K562 (cell line): Measurements from ENCODE around the gene CACNA2D3. TPM values are rescaled to one million over a fixed set of nuclear protein-coding genes. Genes with fewer than 3 reads are reported as not detected.

Experiments
- ATAC-seq: fragments of 200-7000 bp; cut with Tn5 transposase; 3 replicates; pipeline ENCODE4 v1.9.1; 2020; ENCODE audit warnings: moderate library complexity
- BruUV-seq: library from RNA; stranded (reverse); fragments of 400-500 nt; replicated peaks from 2 replicates; lab custom pipeline; 2021; lab: Mats Ljungman, UMichigan
- CTCF ChIA-PET: fragments of 300-600 bp; formaldehyde crosslinking; extraction: SDS; loops from one replicate; lab custom pipeline; 2021; ENCODE audit warnings: low intra/inter-chr PET ratio; lab: Yijun Ruan, JAX
- POLR2A ChIA-PET: fragments of 300-600, 350-650 bp; sonication (Branson Sonifier 250); formaldehyde crosslinking; extraction: SDS; loops from one replicate; lab custom pipeline; 2021; ENCODE audit warnings: antibody characterized with exemption, inconsistent platforms; lab: Yijun Ruan, JAX
- DNase-seq, 4 experiments: peaks; one replicate each; pipeline versions ENCODE4 v3.0.0 to v3.0.0-alpha.2; 2011 to 2018; ENCODE audit warnings: low spot score in 3 of 4, mixed read lengths in 3 of 4; ENCODE audit errors: extremely low read depth in 1 of 4
- FAIRE-seq: peaks from 2 replicates; lab custom pipeline; 2011; peaks lifted over from hg19 to GRCh38; lab: Jason Lieb, UNC
- H2AFZ ChIP-seq: 2 replicates; pipeline ENCODE4 v1.6.0; 2011; ENCODE audit warnings: low read depth, low read length, control low read depth, inconsistent platforms
- H3K27ac ChIP-seq: fragments of 200-600 bp; 3 replicates; pipeline ENCODE4 v1.8.0; 2011; ENCODE audit warnings: low read depth, mild to moderate bottlenecking, control low read depth, inconsistent platforms, low read length, moderate library complexity, mixed read lengths; ENCODE audit errors: extremely low read depth
- H3K27me3 ChIP-seq, 2 experiments: fragments of 300-600 bp in 1 of 2; 2 replicates in 1 of 2; 3 replicates in 1 of 2; pipeline versions ENCODE4 v1.6.0 to v1.8.0; 2011; ENCODE audit warnings: inconsistent platforms in 2 of 2, low read length in 2 of 2, mild to moderate bottlenecking in 1 of 2, mixed read lengths in 1 of 2, moderate library complexity in 1 of 2; ENCODE audit not compliant: control insufficient read depth in 2 of 2, insufficient read depth in 2 of 2
- H3K36me3 ChIP-seq: fragments of 300-600 bp; 3 replicates; pipeline ENCODE4 v1.8.0; 2011; ENCODE audit warnings: mild to moderate bottlenecking, low read length, inconsistent platforms; ENCODE audit not compliant: control insufficient read depth, insufficient read depth
- H3K4me1 ChIP-seq, 2 experiments: fragments of 200-600 bp in 1 of 2; replicated peaks in 1 of 2; 2 replicates in 1 of 2; 3 replicates in 1 of 2; pipeline versions ENCODE4 v1.5.1 to v1.8.0; 2011; ENCODE audit warnings: inconsistent platforms in 2 of 2, low read length in 2 of 2, mild to moderate bottlenecking in 1 of 2, mixed read lengths in 1 of 2, moderate library complexity in 1 of 2; ENCODE audit not compliant: control insufficient read depth in 2 of 2, insufficient read depth in 2 of 2
- H3K4me2 ChIP-seq: 2 replicates; pipeline ENCODE4 v1.6.1; 2011; ENCODE audit warnings: low read length, control low read depth, inconsistent platforms, mixed read lengths; ENCODE audit not compliant: insufficient read depth
- H3K4me3 ChIP-seq: fragments of 200-600 bp; sonication (generic), shearing (Covaris generic); 2 replicates; pipeline ENCODE4 v1.5.1; 2016; ENCODE audit warnings: control low read depth, inconsistent platforms
- H3K79me2 ChIP-seq: fragments of 200-600 bp; 3 replicates; pipeline ENCODE4 v1.8.0; 2011; ENCODE audit warnings: low read length, inconsistent platforms; ENCODE audit not compliant: control insufficient read depth, insufficient read depth
- H3K9ac ChIP-seq, 2 experiments: 2 replicates each; pipeline versions ENCODE4 v1.6.0 to v1.6.1; 2011; ENCODE audit warnings: low read depth in 2 of 2, low read length in 2 of 2, control low read depth in 1 of 2, inconsistent platforms in 1 of 2, mild to moderate bottlenecking in 1 of 2, mixed read lengths in 1 of 2; ENCODE audit not compliant: insufficient read depth in 1 of 2
- H3K9me1 ChIP-seq: one replicate; pipeline ENCODE4 v1.6.0; 2011; ENCODE audit warnings: inconsistent platforms, mild to moderate bottlenecking, low read length, moderate library complexity; ENCODE audit not compliant: control insufficient read depth, insufficient read depth
- H3K9me3 ChIP-seq: replicated peaks from 2 replicates; pipeline ENCODE4 v1.5.1; 2011; ENCODE audit warnings: low read depth, low read length, inconsistent platforms; ENCODE audit not compliant: control insufficient read depth, insufficient read depth
- H4K20me1 ChIP-seq: replicated peaks from 2 replicates; pipeline ENCODE4 v1.6.1; 2011; ENCODE audit warnings: low read length, inconsistent platforms, mixed read lengths; ENCODE audit not compliant: control insufficient read depth, insufficient read depth
- BACH1 ChIP-seq: fragments of 200-800 bp; sonication (Bioruptor generic); IDR thresholded peaks from 2 replicates; pipeline ENCODE4 v1.6.1; 2016; ENCODE audit warnings: missing genetic modification characterization, missing compliant biosample characterization
- CSDE1 ChIP-seq, 2 experiments: fragments of 450-650 bp; IDR thresholded peaks; 2 replicates each; pipeline ENCODE4 v1.6.1; 2016; ENCODE audit warnings: mild to moderate bottlenecking in 1 of 2
- FOXP1 ChIP-seq: sonication (generic); formaldehyde crosslinking; IDR thresholded peaks from 2 replicates; pipeline ENCODE4 v1.8.0; 2022; ENCODE audit warnings: mild to moderate bottlenecking, missing genetic modification reagents
- NFE2 ChIP-seq: IDR thresholded peaks from 2 replicates; pipeline ENCODE4 v1.6.1; 2014; ENCODE audit warnings: antibody characterized with exemption, low read depth
- RBM15 ChIP-seq: fragments of 200-400 bp; formaldehyde crosslinking; IDR thresholded peaks from 2 replicates; pipeline ENCODE4 v1.6.1; 2018; ENCODE audit warnings: mild to moderate bottlenecking, low read length, moderate library complexity; ENCODE audit not compliant: insufficient read depth
- SOX6 ChIP-seq: fragments of 450-650 bp; IDR thresholded peaks from 2 replicates; pipeline ENCODE4 v1.6.1; 2014; ENCODE audit warnings: mild to moderate bottlenecking
- STAT5A ChIP-seq: IDR thresholded peaks from 2 replicates; pipeline ENCODE4 v1.6.1; 2012; ENCODE audit warnings: low read length, inconsistent platforms, borderline replicate concordance
- ZKSCAN8 ChIP-seq: fragments of 200-800 bp; sonication (Bioruptor generic); IDR thresholded peaks from 2 replicates; pipeline ENCODE4 v1.6.1; 2016; ENCODE audit warnings: missing genetic modification characterization, missing compliant biosample characterization
- ZNF507 ChIP-seq: conservative IDR thresholded peaks from 2 replicates; pipeline ENCODE4 v1.6.1; 2017; ENCODE audit warnings: missing genetic modification characterization, missing compliant biosample characterization
- ZNF57 ChIP-seq: fragments of 450-650 bp; formaldehyde crosslinking; IDR thresholded peaks from 2 replicates; pipeline ENCODE4 v1.4.0; 2020; ENCODE audit warnings: mild to moderate bottlenecking, moderate library complexity
- ZZZ3 ChIP-seq: fragments of 450-650 bp; IDR thresholded peaks from 2 replicates; pipeline ENCODE4 v1.6.1; 2016; ENCODE audit warnings: antibody characterized with exemption, mild to moderate bottlenecking, moderate library complexity
- WGBS: fragments of 100-300 bp; shearing (Covaris generic); methylation state at CpG from one replicate; pipeline ENCODE4 v1.1.6; 2016; ENCODE audit warnings: low coverage, mixed read lengths; ENCODE audit not compliant: insufficient coverage; ENCODE audit errors: missing lambda C conversion rate; 5-methylcytosine and 5-hydroxymethylcytosine counted together
- in situ Hi-C: fragments of 300-500 bp; cut with MboI; formaldehyde crosslinking; loops from 4 replicates; pipeline ENCODE4 v1.15.0; 2018; ENCODE audit warnings: inconsistent platforms, mixed read lengths
- intact Hi-C: fragments of 100-400 bp; cut with micrococcal nuclease; formaldehyde crosslinking; loops from 2 replicates; pipeline ENCODE4 v1.14.2; 2022
- polyA plus RNA-seq, 8 experiments: library from polyadenylated mRNA; depleted of rRNA in 4 of 8; stranded (reverse) in 5 of 8; unstranded in 3 of 8; fragments of >200 nt; fragmentation: Nextera tagmentation in 2 of 8; fragmentation: Illumina TruSeq in 1 of 8; extraction: Ambion mirVana in 2 of 8; extraction: Trizol in 1 of 8; gene quantifications; 2 replicates each; pipeline versions ENCODE4 v1.2.1 to v1.2.3, GENCODE V29; 2011 to 2014; ENCODE audit warnings: inconsistent platforms in 1 of 8, missing spikeins in 1 of 8
- total RNA-seq, 7 experiments: library from RNA; depleted of rRNA in 6 of 7; stranded (reverse); fragments of >200 nt in 6 of 7; fragmentation: Illumina TruSeq in 2 of 7; extraction: Trizol in 2 of 7; gene quantifications; 2 replicates each; pipeline versions ENCODE4 v1.2.1 to v1.2.3, GENCODE V29; 2011 to 2021; ENCODE audit warnings: low replicate concordance in 1 of 7
- TF ChIP-seq, protein P1 (sequence below): fragments of 250-450 bp; sonication (Bioruptor Pico); IDR thresholded peaks from 2 replicates; pipeline ENCODE4 v1.9.0; 2021; ENCODE audit warnings: mild to moderate bottlenecking, inconsistent platforms
- TF ChIP-seq, protein P2 (sequence below), 2 experiments: IDR thresholded peaks; 2 replicates each; pipeline ENCODE4 v1.6.1; 2011; ENCODE audit warnings: borderline replicate concordance in 1 of 2, control low read depth in 1 of 2, low read depth in 1 of 2, low read length in 1 of 2, mild to moderate bottlenecking in 1 of 2, mixed read lengths in 1 of 2, moderate library complexity in 1 of 2; ENCODE audit not compliant: insufficient read depth in 1 of 2, insufficient read length in 1 of 2, poor library complexity in 1 of 2, severe bottlenecking in 1 of 2; ENCODE audit errors: extremely low read depth in 1 of 2
- TF ChIP-seq, protein P3 (sequence below): fragments of 450-650 bp; conservative IDR thresholded peaks from 2 replicates; pipeline ENCODE4 v1.6.1; 2016; ENCODE audit warnings: missing genetic modification characterization, low read depth, mild to moderate bottlenecking, control low read depth, missing compliant biosample characterization

CACNA2D3 gene
- total and polyA plus RNA-seq, 9 of the 15 experiments (the other 6 are each of a cell fraction or from before 2014, with no cell fraction given) = 0.01 TPM; not detected in 8

DNA sequence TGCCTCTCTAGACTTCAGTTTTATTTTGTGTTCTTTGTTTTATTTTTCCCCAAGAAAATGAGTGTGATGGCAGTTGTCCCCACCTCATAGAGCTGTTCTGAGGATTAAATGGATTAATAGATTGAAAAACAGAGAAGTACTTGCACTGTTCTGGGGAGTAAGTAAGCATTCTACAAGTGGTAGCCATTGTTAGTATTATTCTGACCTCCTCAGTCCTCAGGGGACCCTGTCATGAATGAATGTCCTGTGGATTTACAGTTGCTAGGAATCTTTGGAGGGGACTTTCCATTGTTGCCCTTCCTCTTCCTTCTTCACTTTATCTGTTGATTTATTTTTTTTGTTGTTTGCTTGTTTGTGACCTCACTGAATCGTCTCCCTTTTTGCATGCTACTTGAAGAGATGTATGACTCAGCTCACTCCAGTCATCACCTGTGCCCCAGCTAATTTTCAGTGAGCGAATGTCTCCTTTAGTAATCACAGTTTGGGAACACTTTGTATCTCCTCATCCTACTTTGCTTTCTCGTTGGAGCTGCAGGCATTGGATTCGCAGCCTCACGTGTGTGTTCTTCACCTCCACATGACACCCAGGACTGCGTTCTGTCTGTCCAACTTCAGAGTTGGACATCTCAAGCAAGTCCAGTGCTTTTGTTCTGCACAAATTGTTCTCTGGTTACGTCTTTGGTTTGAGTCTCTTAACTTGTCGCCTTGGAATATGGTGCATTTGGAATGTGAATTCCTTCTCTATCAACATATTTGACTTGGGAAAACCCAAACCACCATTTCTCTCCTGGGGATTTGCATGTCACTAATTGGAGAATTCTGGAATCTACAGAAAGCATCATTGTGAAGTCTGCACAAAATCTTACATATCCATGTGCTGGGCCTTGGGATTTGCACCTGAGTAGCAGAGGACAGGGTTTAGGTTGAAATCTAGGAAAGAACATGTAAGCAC, 751.0 kb downstream of the CACNA2D3 start:
- no peaks in the 10 kb centered on the region for H3K9me1 ChIP-seq
- DNase-seq = no peak
- ChIA-PET POLR2A (no interaction called here), CTCF (no interaction called here)
- H3K4me2 ChIP-seq = no peak overlapping the region
- H3K4me3 ChIP-seq = no peak overlapping the region
- 0% methylated on average over 8 of the region's 8 CpGs for WGBS
- H2AFZ ChIP-seq = no peak overlapping the region
- in situ Hi-C loops = no loop called here
- no peaks in the 10 kb centered on the region for H3K36me3 ChIP-seq
- no peaks in the 10 kb centered on the region for H3K79me2 ChIP-seq
- no peaks in the 10 kb centered on the region for H3K9me3 ChIP-seq
- H4K20me1 ChIP-seq = no peaks in the 10 kb centered on the region
- no peak overlapping the region for H3K9ac ChIP-seq
- H3K27me3 ChIP-seq = 0 out of 5 replicates have a peak, but pooled peaks cover 0 to 6% of the 10 kb centered on the region in 2 experiments
- no peaks in the 10 kb centered on the region for H3K4me1 ChIP-seq
- ATAC-seq = no peak
- H3K27ac ChIP-seq = no peak overlapping the region
- FAIRE-seq = no peak
- intact Hi-C loops = loop anchor here (10.0 kb wide), 1 partner anchor 111 kb away; no protein-coding TSS in a partner anchor
- no TSS peak for BruUV-seq
- no peak for TF ChIP-seq SOX6
- TF ChIP-seq, protein P1, sequence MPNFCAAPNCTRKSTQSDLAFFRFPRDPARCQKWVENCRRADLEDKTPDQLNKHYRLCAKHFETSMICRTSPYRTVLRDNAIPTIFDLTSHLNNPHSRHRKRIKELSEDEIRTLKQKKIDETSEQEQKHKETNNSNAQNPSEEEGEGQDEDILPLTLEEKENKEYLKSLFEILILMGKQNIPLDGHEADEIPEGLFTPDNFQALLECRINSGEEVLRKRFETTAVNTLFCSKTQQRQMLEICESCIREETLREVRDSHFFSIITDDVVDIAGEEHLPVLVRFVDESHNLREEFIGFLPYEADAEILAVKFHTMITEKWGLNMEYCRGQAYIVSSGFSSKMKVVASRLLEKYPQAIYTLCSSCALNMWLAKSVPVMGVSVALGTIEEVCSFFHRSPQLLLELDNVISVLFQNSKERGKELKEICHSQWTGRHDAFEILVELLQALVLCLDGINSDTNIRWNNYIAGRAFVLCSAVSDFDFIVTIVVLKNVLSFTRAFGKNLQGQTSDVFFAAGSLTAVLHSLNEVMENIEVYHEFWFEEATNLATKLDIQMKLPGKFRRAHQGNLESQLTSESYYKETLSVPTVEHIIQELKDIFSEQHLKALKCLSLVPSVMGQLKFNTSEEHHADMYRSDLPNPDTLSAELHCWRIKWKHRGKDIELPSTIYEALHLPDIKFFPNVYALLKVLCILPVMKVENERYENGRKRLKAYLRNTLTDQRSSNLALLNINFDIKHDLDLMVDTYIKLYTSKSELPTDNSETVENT = no peak
- TF ChIP-seq NFE2 = no peak
- TF ChIP-seq, protein P2, sequence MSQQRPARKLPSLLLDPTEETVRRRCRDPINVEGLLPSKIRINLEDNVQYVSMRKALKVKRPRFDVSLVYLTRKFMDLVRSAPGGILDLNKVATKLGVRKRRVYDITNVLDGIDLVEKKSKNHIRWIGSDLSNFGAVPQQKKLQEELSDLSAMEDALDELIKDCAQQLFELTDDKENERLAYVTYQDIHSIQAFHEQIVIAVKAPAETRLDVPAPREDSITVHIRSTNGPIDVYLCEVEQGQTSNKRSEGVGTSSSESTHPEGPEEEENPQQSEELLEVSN (IDR thresholded peaks at IDR 0.05; ENCODE audit: borderline replicate concordance in 1 of 2, extremely low read depth in 1 of 2, insufficient read depth in 1 of 2, insufficient read length in 1 of 2, low read depth in 1 of 2, low read length in 1 of 2, poor library complexity in 1 of 2, severe bottlenecking in 1 of 2) = no peak
- no peak for TF ChIP-seq ZKSCAN8 (CRISPR knock-in tag)
- TF ChIP-seq ZZZ3 = no peak
- TF ChIP-seq STAT5A = no peak
- TF ChIP-seq ZNF507 (tag) = no peak
- TF ChIP-seq, protein P3, sequence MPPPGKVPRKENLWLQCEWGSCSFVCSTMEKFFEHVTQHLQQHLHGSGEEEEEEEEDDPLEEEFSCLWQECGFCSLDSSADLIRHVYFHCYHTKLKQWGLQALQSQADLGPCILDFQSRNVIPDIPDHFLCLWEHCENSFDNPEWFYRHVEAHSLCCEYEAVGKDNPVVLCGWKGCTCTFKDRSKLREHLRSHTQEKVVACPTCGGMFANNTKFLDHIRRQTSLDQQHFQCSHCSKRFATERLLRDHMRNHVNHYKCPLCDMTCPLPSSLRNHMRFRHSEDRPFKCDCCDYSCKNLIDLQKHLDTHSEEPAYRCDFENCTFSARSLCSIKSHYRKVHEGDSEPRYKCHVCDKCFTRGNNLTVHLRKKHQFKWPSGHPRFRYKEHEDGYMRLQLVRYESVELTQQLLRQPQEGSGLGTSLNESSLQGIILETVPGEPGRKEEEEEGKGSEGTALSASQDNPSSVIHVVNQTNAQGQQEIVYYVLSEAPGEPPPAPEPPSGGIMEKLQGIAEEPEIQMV (tag) = no peak
- TF ChIP-seq ZNF57 = no peak
- TF ChIP-seq FOXP1 = no peak
- no peak for TF ChIP-seq RBM15
- no peak for TF ChIP-seq CSDE1 (IDR thresholded peaks at IDR 0.05)
- TF ChIP-seq BACH1 (tag) = no peak
